Measurements from ENCODE around the gene SLC17A3.

Gene SLC17A3

GRCh38 chr6:25835442-25836283 lies 38.4 kb downstream of the SLC17A3 start:
- DNase-seq, result no peak

GRCh38 chr6:25834950-25835349 lies 39.1 kb downstream of the SLC17A3 start:
- DNase-seq, result no peak

DNA sequence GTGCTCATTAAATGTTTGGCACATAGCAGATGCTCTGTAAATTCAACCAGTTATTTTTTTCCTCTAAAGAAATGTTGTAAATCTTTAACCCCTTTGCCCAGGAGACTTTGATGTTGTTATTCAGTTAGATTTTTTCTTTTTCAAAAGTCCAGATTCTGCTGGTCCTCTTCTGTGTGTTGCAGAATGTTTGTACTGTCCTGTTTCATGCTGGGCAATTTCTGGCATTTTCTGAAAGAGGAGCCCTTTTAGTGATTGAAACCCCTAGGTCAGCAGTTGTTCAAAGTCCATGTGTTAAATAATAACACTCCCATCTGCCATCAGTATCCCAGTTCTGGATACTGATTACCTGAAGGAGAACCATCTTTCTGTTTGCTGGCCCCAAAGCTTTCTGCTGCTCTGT lies 40.9 kb downstream of the SLC17A3 start:
- DNase-seq, result no peak

DNA sequence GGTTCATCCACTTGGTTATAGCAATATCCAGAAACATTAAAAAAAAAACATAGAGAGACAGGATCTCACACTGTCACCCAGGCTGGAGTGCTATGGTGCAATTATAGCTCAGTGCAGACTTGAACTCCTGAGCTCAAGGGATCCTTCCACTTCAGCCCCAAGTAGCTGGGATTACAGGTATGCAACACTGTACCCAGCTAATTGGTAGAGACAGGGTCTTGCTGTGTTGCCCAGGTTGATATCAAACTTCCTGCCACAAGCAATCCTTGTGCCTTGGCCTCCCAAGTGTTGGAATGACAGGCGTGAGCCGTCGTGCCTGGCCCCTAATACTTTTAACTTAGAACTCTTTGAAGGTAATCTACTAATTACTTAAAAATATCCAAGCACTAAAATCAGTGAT lies 41.4 kb downstream of the SLC17A3 start:
- no peak for DNase-seq

- no peak for DNase-seq
These were observed 41.8 kb downstream of the SLC17A3 start for GRCh38 chr6:25832307-25832662.

GRCh38 chr6:25831532-25832306 lies 42.3 kb downstream of the SLC17A3 start, which contains the start of gene SLC17A1:
Gene SLC17A1, minus strand, starts transcription at chr6:25832052. Its CDS starts 1,495 bp downstream, at chr6:25830557.
- no peak for DNase-seq

DNA sequence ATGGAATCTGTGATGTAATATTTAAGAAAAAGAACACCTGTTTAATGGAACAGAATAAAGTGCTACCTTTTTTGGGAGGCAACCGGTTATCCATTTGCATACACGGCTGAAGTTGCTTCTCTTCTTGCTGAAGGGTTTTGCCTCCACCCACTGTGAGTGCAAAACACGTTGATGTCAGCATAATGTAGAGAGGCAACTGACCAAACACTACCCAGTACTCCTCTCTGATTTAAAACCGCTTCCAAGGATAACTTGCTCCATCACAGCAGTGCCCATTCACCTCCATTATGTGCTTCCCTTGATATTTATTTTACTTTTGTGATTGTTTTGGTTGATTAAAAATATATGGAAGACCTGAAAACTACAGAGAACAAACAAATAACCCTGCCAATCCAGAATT lies 43.6 kb downstream of the SLC17A3 start:
- DNase-seq, result no peak

GRCh38 chr6:25829375-25829774 lies 44.7 kb downstream of the SLC17A3 start:
- no peak for DNase-seq

- no peak for DNase-seq
These were observed 52.7 kb downstream of the SLC17A3 start for GRCh38 chr6:25821341-25821740.

DNA sequence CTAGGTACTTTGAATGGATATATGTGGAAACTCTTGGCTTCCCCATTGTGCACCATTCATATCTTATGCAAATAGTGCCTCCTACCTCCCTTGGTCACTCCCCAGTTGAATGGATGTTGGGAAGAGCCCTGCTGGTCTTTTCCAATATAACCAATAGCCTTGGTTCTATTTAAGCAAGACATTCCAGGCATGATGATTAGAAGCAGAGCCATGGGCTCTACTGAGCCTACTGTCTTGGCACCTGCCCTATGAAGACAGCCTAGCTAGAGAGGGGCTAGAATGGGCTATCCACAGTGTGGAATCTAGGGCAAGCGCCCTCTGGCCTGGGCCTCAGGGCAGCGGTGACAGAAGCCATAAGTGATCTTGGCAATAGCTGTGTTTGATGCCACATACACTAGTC lies 57.8 kb downstream of the SLC17A3 start:
- no peak for DNase-seq

GRCh38 chr6:25815194-25815593 lies 58.8 kb downstream of the SLC17A3 start:
- no peak for DNase-seq

DNA sequence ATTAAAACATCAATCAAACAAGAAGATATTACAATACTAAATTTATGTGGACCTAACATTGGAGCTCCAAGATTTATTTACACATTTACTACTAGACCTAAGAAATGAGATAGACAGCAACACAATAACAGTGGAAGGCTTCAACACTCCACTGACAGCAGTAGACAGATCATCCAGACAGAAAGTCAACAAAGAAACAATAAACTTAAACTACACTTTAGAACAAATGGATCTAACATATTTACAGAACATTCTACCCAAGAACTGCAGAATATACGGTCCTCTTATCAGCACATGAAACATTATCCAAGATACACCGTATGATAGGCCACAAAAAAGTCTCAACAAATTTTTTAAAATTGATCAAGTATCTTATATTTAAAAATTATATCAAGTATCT lies 69.2 kb downstream of the SLC17A3 start:
- no peak for DNase-seq

GRCh38 chr6:25801436-25801835 lies 72.6 kb downstream of the SLC17A3 start:
- DNase-seq, result no peak

Data from NCI-H1694 treated with DMSO at 0.1 percent for 48 hours (cell line).